ENCODE measurements around the gene GRHPR.
"Not testable (repeated sequence)": the region's sequence is repeated elsewhere in the genome, so short reads cannot be mapped to it uniquely, and the experiment has no call there.

The GRHPR gene

GRCh38 chr9:37449862-37450632 is 27.6 kb downstream of the GRHPR start:
- no peak for DNase-seq (ENCODE audit: low read depth)

- DNase-seq (ENCODE audit: low read depth): no peak
Observed at GRCh38 chr9:37451628-37452027, 29.1 kb downstream of the GRHPR start.

GRCh38 chr9:37452611-37453010 is 30.1 kb downstream of the GRHPR start:
- DNase-seq (ENCODE audit: low read depth): no peak

GRCh38 chr9:37453827-37454226 is 31.3 kb downstream of the GRHPR start:
- DNase-seq (ENCODE audit: low read depth): no peak

- no peak for DNase-seq (ENCODE audit: low read depth)
Observed at GRCh38 chr9:37454238-37454637, 31.7 kb downstream of the GRHPR start.

- DNase-seq (ENCODE audit: low read depth): no peak
Observed at GRCh38 chr9:37455884-37456647, 33.6 kb downstream of the GRHPR start.

- DNase-seq (ENCODE audit: low read depth): no peak
Observed at GRCh38 chr9:37456817-37457216, 34.3 kb downstream of the GRHPR start.

GRCh38 chr9:37464006-37464405 is 41.5 kb downstream of the GRHPR start:
- DNase-seq (ENCODE audit: low read depth): no peak

- peak; percentile 42 for DNase-seq (ENCODE audit: low read depth)
Observed at GRCh38 chr9:37464426-37465248, 42.1 kb downstream of the GRHPR start.

- peak; percentile 99 for DNase-seq (ENCODE audit: low read depth)
Observed at GRCh38 chr9:37465249-37466036, 42.9 kb downstream of the GRHPR start, which contains the start of gene ZBTB5. Gene ZBTB5, minus strand, starts transcription at chr9:37465450. Its CDS starts 22,899 bp downstream, at chr9:37442551.

GRCh38 chr9:37466037-37466709 is 43.7 kb downstream of the GRHPR start:
- DNase-seq (ENCODE audit: low read depth): peak; percentile 80

GRCh38 chr9:37467530-37467929 is 45.0 kb downstream of the GRHPR start:
- DNase-seq (ENCODE audit: low read depth): not testable (repeated sequence)

- DNase-seq (ENCODE audit: low read depth): no peak
Observed at GRCh38 chr9:37468620-37469019, 46.1 kb downstream of the GRHPR start.

- DNase-seq (ENCODE audit: low read depth): peak; percentile 63
Observed at GRCh38 chr9:37471942-37472684, 49.6 kb downstream of the GRHPR start.

GRCh38 chr9:37473982-37474381 is 51.5 kb downstream of the GRHPR start:
- not testable (repeated sequence) for DNase-seq (ENCODE audit: low read depth)

GRCh38 chr9:37474438-37474837 is 51.9 kb downstream of the GRHPR start:
- DNase-seq (ENCODE audit: low read depth): no peak

- DNase-seq (ENCODE audit: low read depth): no peak
Observed at GRCh38 chr9:37476930-37477329, 54.4 kb downstream of the GRHPR start.

GRCh38 chr9:37477443-37477842 is 54.9 kb downstream of the GRHPR start:
- DNase-seq (ENCODE audit: low read depth): not testable (repeated sequence)

GRCh38 chr9:37477987-37478619 is 55.6 kb downstream of the GRHPR start:
- DNase-seq (ENCODE audit: low read depth): not testable (repeated sequence)

GRCh38 chr9:37480759-37481158 is 58.3 kb downstream of the GRHPR start:
- DNase-seq (ENCODE audit: low read depth): no peak
